Muscle of leg (tissue), 16 donors: ENCODE measurements around the gene PRMT3. TPM values are rescaled to one million over a fixed set of nuclear protein-coding genes. Genes with fewer than 3 reads are reported as not detected.

Source experiments
- DNase-seq: peaks from one replicate; pipeline ENCODE4 v3.0.0; 2013
- H3K27ac ChIP-seq: one replicate; pipeline ENCODE4 v1.5.1; 2013; ENCODE audit warnings: mild to moderate bottlenecking, low read length, control low read depth
- H3K27me3 ChIP-seq: one replicate; pipeline ENCODE4 v1.6.1; 2013; ENCODE audit warnings: low read length; ENCODE audit not compliant: control insufficient read depth, insufficient read depth
- H3K36me3 ChIP-seq: one replicate; pipeline ENCODE4 v1.6.1; 2013; ENCODE audit warnings: low read length; ENCODE audit not compliant: control insufficient read depth, insufficient read depth
- H3K4me1 ChIP-seq: one replicate; pipeline ENCODE4 v1.6.1; 2013; ENCODE audit warnings: low read length; ENCODE audit not compliant: control insufficient read depth, insufficient read depth
- H3K4me3 ChIP-seq: one replicate; pipeline ENCODE4 v1.5.1; 2013; ENCODE audit warnings: low read length, control low read depth
- H3K9me3 ChIP-seq: replicated peaks from 2 replicates; pipeline ENCODE4 v1.6.1; 2013; ENCODE audit warnings: low read depth, low read length; ENCODE audit not compliant: control insufficient read depth
- WGBS: methylation state at CpG from one replicate; pipeline ENCODE4 v1.1.5; 2013; ENCODE audit warnings: missing lambda C conversion rate; ENCODE audit not compliant: insufficient coverage; 5-methylcytosine and 5-hydroxymethylcytosine counted together
- long read RNA-seq, 11 donors: transcript quantifications; one replicate each; lab custom pipeline, GENCODE V29; 2026
- polyA plus RNA-seq, 8 donors: library from polyadenylated mRNA; unstranded; fragments of 120-200 nt; gene quantifications; one replicate each; pipeline versions ENCODE4 v1.2.1 to v1.2.3, GENCODE V29; 2013; ENCODE audit warnings: inconsistent platforms in 1 of 8, low replicate concordance in 1 of 8; ENCODE audit not compliant: insufficient read length in 8 of 8, insufficient read depth in 1 of 8
- total RNA-seq: library from RNA; stranded (reverse); fragments of 120-200 nt; gene quantifications from one replicate; pipeline ENCODE4 v1.2.4, GENCODE V29; 2013

The PRMT3 gene
- 12.1 TPM for total RNA-seq
- polyA plus RNA-seq = 10 to 100 TPM in 7 of 8 donors, 1 to 10 TPM in 1; 8.9 to 12.0 (median 11.0) TPM
- long read RNA-seq, donor 1, full-length matches to known transcripts = 4 of 4 reads
- long read RNA-seq, donor 1, partial matches to known transcripts = 0 of 4 reads
- long read RNA-seq, donor 1, other reads (novel, unspliced or antisense) = 0 of 4 reads
- long read RNA-seq, donor 2 = 0 reads
- long read RNA-seq, donor 3, full-length matches to known transcripts = 5 of 5 reads
- long read RNA-seq, donor 3, partial matches to known transcripts = 0 of 5 reads
- long read RNA-seq, donor 3, other reads (novel, unspliced or antisense) = 0 of 5 reads
- long read RNA-seq, donor 4, partial matches to known transcripts = 0 of 2 reads
- long read RNA-seq, donor 4, other reads (novel, unspliced or antisense) = 0 of 2 reads
- long read RNA-seq, donor 5, full-length matches to known transcripts = 6 of 6 reads
- long read RNA-seq, donor 5, partial matches to known transcripts = 0 of 6 reads
- long read RNA-seq, donor 5, other reads (novel, unspliced or antisense) = 0 of 6 reads
- long read RNA-seq, donor 6, partial matches to known transcripts = 0 of 4 reads
- long read RNA-seq, donor 6, other reads (novel, unspliced or antisense) = 0 of 4 reads
- long read RNA-seq, donor 7, full-length matches to known transcripts = 5 of 5 reads
- long read RNA-seq, donor 7, partial matches to known transcripts = 0 of 5 reads
- long read RNA-seq, donor 7, other reads (novel, unspliced or antisense) = 0 of 5 reads
- long read RNA-seq, donor 8, partial matches to known transcripts = 0 of 4 reads
- long read RNA-seq, donor 8, other reads (novel, unspliced or antisense) = 0 of 4 reads
- long read RNA-seq, donor 9, partial matches to known transcripts = 0 of 1 reads
- long read RNA-seq, donor 9, other reads (novel, unspliced or antisense) = 0 of 1 reads
- long read RNA-seq, donor 10, full-length matches to known transcripts = 6 of 6 reads
- long read RNA-seq, donor 10, partial matches to known transcripts = 0 of 6 reads
- long read RNA-seq, donor 10, other reads (novel, unspliced or antisense) = 0 of 6 reads
- long read RNA-seq, donor 11, full-length matches to known transcripts = 4 of 4 reads
- long read RNA-seq, donor 11, partial matches to known transcripts = 0 of 4 reads
- long read RNA-seq, donor 11, other reads (novel, unspliced or antisense) = 0 of 4 reads

GRCh38 chr11:20387261-20388095, at the start of gene PRMT3:
TSS of gene PRMT3 (plus strand) at chr11:20387716. CDS start at chr11:20387747, 31 bp downstream.
- peaks cover 10% of the 10 kb centered on the region for H3K4me1 ChIP-seq
- H3K4me3 ChIP-seq = peak within 1 kb of the TSS; percentile 94
- H3K27ac ChIP-seq = peak within 1 kb of the TSS; percentile 94
- H3K27me3 ChIP-seq = no peaks in the 10 kb centered on the region
- H3K36me3 ChIP-seq = no peaks in the 10 kb centered on the region
- no peaks in the 10 kb centered on the region for H3K9me3 ChIP-seq
- peak; percentile 98 for DNase-seq
- 0% methylated on average over 96 of the region's 96 CpGs for WGBS

- Histone ChIP-seq H3K4me1 (peaks cover 11% of the 10 kb centered on the region), H3K27me3 (no peaks in the 10 kb centered on the region), H3K9me3 (no peaks in the 10 kb centered on the region), H3K27ac (no peak overlapping the region), H3K36me3 (no peaks in the 10 kb centered on the region), H3K4me3 (no peak overlapping the region)
- WGBS = 17% methylated on average over 21 of the region's 26 CpGs
- DNase-seq = peak; percentile 74
These were observed 45.0 kb upstream of the PRMT3 start for GRCh38 chr11:20342347-20343141.

- Histone ChIP-seq H3K4me3 (no peak overlapping the region), H3K4me1 (no peaks in the 10 kb centered on the region), H3K36me3 (no peaks in the 10 kb centered on the region), H3K9me3 (no peaks in the 10 kb centered on the region), H3K27me3 (no peaks in the 10 kb centered on the region), H3K27ac (no peak overlapping the region)
- 68% methylated on average over 5 of the region's 7 CpGs for WGBS
- DNase-seq = no peak
These were observed 36.4 kb upstream of the PRMT3 start for GRCh38 chr11:20351136-20351535.

GRCh38 chr11:20351751-20352262, 35.7 kb upstream of the PRMT3 start:
- no peak for DNase-seq
- Histone ChIP-seq H3K4me3 (no peak overlapping the region), H3K4me1 (no peaks in the 10 kb centered on the region), H3K9me3 (no peaks in the 10 kb centered on the region), H3K27ac (no peak overlapping the region), H3K36me3 (no peaks in the 10 kb centered on the region), H3K27me3 (no peaks in the 10 kb centered on the region)
- WGBS = 40% methylated on average over 1 of the region's 2 CpGs

GRCh38 chr11:20353829-20354434, 33.6 kb upstream of the PRMT3 start:
- Histone ChIP-seq H3K9me3 (no peaks in the 10 kb centered on the region), H3K4me1 (no peaks in the 10 kb centered on the region), H3K27me3 (no peaks in the 10 kb centered on the region), H3K27ac (no peak overlapping the region), H3K36me3 (no peaks in the 10 kb centered on the region), H3K4me3 (no peak overlapping the region)
- peak; percentile 28 for DNase-seq
- no CpG with 5 or more reads among the region's 6 CpGs for WGBS

- Histone ChIP-seq H3K4me3 (no peak overlapping the region), H3K27me3 (no peaks in the 10 kb centered on the region), H3K27ac (no peak overlapping the region), H3K36me3 (no peaks in the 10 kb centered on the region), H3K9me3 (no peaks in the 10 kb centered on the region), H3K4me1 (no peaks in the 10 kb centered on the region)
- 63% methylated on average over 2 of the region's 12 CpGs for WGBS
- DNase-seq = peak; percentile 18
These were observed 32.0 kb upstream of the PRMT3 start for GRCh38 chr11:20355221-20356219.

- H3K4me1 ChIP-seq = no peaks in the 10 kb centered on the region
- H3K9me3 ChIP-seq = no peaks in the 10 kb centered on the region
- WGBS = no CpG with 5 or more reads among the region's 1 CpG
- H3K27ac ChIP-seq = no peak overlapping the region
- H3K4me3 ChIP-seq = no peak overlapping the region
- H3K27me3 ChIP-seq = no peaks in the 10 kb centered on the region
- H3K36me3 ChIP-seq = no peaks in the 10 kb centered on the region
- no peak for DNase-seq
These were observed 30.4 kb upstream of the PRMT3 start for GRCh38 chr11:20357150-20357549.

- H3K27ac ChIP-seq = no peak overlapping the region
- peaks cover 4% of the 10 kb centered on the region for H3K4me1 ChIP-seq
These were observed 26.9 kb upstream of the PRMT3 start for GRCh38 chr11:20360650-20361049.

More at GRCh38 chr11:20360650-20361049, 26.9 kb upstream of the PRMT3 start:
- no CpG with 5 or more reads among the region's 7 CpGs for WGBS
- H3K36me3 ChIP-seq = no peaks in the 10 kb centered on the region
- H3K9me3 ChIP-seq = no peaks in the 10 kb centered on the region
- H3K27me3 ChIP-seq = peaks cover 12% of the 10 kb centered on the region
- no peak for DNase-seq
- no peak overlapping the region for H3K4me3 ChIP-seq
